NCI-H1417 (cell line): ENCODE measurements around the gene ZSWIM5.

Experiments
- DNase-seq, 3 experiments: peaks; one replicate each; lab custom pipeline; 2025; lab: John Stamatoyannopoulos, UW

Gene ZSWIM5

GRCh38 chr1:45026446-45026845, 180.0 kb downstream of the ZSWIM5 start:
- no peak for DNase-seq

DNA sequence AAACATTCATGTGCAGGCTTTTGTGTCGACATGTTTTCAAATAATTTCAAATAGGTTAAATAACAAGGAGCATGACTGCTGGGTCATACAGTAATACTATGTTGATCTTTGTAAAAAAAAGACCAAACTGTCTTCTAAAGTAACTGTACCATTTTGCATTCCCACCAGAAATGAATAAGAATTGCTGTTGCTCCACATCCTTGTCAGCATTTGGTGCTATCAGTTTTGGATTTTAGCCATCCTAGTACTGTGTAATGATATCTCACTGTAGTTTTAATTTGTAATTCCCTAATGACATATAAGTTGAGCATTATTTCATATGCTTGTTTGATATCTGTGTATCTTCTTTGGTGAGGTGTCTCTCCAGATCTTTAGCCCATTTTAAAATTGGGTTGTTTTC, 182.7 kb downstream of the ZSWIM5 start:
- DNase-seq: no peak

DNA sequence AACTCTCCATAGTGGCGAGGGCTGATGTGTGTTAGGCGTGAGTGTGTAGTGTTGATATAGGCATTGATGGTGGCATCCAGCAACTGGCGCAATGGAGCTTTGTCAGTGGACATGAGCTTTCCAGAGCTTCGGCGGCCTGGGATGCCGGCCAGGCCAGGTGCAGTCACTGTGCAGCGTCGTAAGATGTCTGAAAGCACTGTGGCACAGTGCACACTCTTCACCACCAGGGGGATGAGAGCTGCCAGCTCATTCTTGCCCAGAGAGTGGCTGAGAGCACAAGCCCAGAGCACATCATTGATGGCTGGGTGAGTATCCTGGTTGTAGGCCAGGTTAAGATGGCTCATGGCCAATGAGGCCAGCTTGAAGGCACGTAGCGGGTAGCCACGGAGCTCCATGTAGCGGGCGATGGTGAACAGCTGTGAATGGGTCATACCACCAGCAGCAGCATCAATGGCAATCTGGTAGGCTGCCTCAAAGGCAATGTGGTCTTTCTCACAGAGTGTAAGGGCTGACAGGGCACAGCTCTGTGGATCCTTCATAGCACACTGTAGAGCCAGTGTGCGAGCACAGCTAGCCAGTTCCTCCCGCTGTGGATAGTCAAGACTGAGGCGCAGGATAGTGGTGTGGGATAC, 187.7 kb downstream of the ZSWIM5 start:
- DNase-seq: peak; percentile 38 to 69 (median 65)

DNA sequence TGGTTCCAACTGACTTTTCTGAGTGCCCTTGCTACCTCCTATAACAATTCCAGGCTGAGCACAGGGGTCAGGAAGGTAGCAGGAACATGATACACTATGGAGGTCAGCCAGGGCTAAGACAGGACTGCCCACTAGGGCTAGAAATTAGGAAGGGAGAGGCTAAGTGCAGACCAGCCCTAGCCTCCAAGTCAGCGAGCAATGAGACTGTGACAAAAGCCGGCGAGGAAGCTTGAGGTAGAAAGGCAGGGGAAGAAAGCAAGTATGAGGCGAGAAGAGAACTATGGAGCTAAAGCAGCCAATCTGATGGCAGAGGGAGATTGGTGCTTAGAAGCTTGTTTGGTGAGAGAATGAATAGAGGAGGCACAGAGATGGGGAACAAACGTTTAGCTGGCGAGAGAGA, 189.6 kb downstream of the ZSWIM5 start:
- DNase-seq: no peak

- no peak for DNase-seq
Observed at GRCh38 chr1:45016090-45016697, 190.2 kb downstream of the ZSWIM5 start.

GRCh38 chr1:45015683-45016082, 190.7 kb downstream of the ZSWIM5 start:
- no peak for DNase-seq

GRCh38 chr1:45014321-45015028, 191.9 kb downstream of the ZSWIM5 start:
- peak; percentile 65 to 87 (median 82) for DNase-seq

DNA sequence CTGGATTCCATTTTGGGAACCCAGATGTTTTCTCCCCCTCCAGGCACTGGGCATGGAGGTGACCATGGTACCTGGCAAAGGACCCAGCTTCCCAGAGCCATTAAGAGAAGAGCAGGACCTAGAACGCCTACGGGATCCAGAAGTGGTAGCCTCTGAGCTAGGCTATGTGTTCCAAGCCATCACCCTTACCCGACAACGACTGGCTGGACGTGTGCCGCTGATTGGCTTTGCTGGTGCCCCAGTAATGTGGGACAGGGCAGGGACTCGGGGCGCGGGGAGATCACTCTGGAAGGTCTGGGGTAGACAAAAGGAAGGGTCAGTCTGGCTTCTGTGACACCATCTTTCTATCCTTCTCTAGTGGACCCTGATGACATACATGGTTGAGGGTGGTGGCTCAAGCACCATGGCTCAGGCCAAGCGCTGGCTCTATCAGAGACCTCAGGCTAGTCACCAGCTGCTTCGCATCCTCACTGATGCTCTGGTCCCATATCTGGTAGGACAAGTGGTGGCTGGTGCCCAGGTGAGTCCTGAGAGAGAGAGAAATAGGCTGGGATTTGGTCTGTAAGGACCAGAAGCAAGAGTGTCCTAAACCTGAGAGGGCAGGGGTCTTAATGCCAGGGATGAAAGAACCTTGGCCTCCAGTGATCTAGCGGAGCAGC, 192.7 kb downstream of the ZSWIM5 start:
- peak in 1 of 3 experiments; percentile 19 for DNase-seq

- DNase-seq: peak; percentile 18 to 59 (median 48)
Observed at GRCh38 chr1:45012639-45013278, 193.6 kb downstream of the ZSWIM5 start.

DNA sequence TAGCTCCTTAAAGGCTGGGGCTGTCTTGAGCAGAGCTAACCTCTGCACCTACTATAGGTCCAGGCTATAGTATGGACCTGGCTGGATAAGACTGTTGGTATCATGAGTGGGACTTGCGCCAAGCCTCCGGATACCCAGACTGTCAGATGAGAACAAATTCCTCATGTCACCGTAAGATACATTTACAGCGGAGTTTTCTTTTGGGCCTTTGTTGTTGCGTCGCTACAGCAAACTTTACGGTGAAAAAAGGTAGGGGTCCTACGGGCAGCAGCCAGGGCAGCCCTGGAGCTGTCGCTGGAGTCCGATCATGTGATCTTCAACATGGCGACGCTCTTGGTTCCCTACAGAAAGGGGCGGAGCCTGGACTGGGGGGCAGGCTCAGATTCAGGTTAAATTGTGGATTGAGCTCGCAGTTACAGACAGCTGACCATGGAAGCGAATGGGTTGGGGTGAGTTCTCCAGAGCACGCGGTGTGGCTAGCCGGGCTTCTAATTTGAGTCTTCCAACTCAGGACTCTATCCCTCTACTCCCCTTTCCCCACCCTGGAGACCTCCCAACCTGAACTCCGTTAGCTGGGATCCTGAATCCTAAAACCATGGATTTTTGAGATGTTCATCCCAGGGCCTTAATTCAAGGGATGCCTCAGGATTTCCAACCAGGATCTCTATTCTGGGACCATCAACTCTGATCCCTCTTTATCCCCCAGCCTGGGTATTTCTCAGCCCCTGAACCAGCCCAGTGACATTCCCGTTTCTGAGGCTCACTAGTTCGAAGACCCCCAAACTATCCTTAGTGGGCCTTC, 194.4 kb downstream of the ZSWIM5 start, which contains the start of gene UROD:
UROD (plus strand) TSS at position 418 of the 802 bp plus-strand sequence; CDS start at position 430, 12 bp downstream.
- peak; percentile 91 to 95 (median 95) for DNase-seq

- DNase-seq: peak; percentile 78 to 85 (median 84)
Observed at GRCh38 chr1:45010855-45011811, 195.3 kb downstream of the ZSWIM5 start, which contains the start of gene HECTD3. HECTD3 (minus strand) TSS chr1:45011324; CDS start chr1:45011257, 67 bp downstream.

DNA sequence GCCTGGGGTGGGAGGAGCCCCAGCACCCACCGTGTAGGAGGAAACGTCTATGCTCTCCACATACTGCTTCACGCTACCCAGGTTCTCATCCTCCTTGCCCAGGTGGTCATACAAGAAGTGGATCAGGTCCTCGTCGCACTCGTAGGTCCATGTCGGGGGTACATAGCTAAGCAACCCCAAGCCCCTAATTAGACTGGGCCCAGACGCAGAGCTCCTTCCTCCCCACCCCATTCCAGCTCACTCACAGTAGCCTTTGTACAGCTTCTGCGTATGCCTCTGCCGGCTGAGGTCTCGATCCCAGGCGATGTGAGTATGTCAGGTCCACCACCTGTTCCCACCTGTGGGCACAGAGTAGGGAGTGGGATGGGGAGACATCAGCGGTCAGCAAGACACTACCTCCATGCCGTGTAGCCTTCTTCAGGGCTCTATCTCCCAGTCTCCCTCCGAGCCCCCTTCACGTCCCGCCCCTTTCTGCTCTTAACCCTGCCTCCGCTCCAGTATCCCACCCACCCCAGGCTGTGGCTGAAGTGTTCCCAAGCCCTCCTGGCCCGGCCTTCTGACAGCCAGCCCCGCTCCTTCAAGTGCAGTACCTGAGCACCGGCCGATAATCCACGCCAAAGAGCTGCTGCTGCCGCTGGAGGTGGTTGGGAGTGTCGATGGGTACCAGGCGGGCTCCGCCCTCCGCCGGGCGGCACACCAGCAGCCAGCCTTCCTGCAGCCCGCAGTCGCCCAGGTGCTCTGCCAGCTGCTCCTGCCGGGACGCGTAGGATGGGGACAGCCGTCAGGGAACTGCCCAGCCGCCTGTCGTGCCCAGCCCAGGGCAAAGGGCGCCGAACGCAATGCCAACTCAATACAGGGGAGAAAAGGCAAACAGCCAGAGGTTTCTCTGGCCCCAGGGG, 196.2 kb downstream of the ZSWIM5 start:
- DNase-seq: peak; percentile 26 to 71 (median 64)

- no peak for DNase-seq
Observed at GRCh38 chr1:45009296-45009865, 197.0 kb downstream of the ZSWIM5 start.

DNA sequence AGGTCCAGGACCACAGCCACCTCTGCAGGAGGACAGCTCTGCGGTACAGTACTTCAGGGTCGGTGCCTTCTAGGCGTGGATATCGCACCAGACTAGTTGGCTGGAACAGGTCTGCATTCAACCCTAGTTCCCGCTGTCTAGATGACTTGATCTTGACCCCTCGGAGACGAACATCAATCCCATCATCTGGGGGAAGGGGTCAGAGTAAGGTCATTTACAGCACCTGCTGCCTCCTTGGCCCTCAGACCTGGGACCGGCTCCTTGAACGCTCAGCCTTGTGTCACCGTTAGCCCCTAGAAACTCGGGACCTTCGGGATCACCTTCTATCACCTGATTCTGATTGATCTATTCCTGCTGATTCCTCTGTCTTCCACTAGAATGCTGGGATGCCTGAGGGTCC, 197.9 kb downstream of the ZSWIM5 start:
- DNase-seq: no peak

DNA sequence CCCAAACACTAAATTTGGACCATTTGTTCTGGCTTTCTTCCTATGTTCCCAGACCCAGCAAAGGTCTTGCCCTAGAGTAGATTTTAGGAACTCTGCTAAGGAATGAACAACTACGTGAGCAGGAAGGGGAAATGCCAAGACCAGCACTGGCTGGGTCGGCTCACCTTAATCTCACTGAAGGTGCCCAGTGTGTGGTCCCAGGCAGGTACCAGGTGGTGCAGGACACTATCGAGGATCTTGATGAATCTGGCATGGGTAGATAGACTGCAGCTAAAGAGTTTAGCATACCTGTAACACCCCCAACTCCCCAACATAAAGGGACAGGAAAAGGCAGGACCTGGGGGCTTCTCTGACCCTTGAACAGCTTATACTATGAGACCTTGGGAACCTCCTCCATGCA, 198.3 kb downstream of the ZSWIM5 start:
- no peak for DNase-seq

- no peak for DNase-seq
Observed at GRCh38 chr1:45007311-45007710, 199.1 kb downstream of the ZSWIM5 start.

DNA sequence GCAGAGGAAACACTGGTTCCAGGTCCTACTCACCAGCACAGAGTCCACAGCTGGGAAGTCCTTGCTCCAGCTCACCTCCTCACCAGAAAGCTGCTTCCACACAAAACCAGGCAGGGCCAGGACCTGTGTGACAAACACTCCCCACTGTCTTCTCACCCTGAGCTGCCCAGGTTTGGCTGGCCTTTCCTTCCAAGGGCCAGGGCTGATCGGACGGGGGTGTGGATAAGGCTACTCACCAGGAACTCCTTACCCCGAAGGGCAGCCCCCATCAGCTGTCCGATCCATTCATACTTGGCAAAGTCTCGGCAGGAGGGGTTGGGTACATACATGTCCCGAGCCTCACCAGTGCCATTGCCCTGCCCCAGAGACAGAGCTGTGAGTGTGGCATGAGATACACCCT, 200.6 kb downstream of the ZSWIM5 start:
- no peak for DNase-seq

GRCh38 chr1:45004281-45004920, 202.0 kb downstream of the ZSWIM5 start:
- DNase-seq: no peak
